Anterior cingulate cortex (tissue), 58 donors: ENCODE data around the gene SLC35F6.
A peak's percentile ranks its signal among the peaks of the same experiment; 100 is the strongest.
"Not testable (repeated sequence)": the region's sequence is repeated elsewhere in the genome, so short reads cannot be mapped to it uniquely, and the experiment has no call there.

ENCODE experiments used
- DNase-seq, 58 donors: peaks; one replicate each; lab custom pipeline; 2025; lab: John Stamatoyannopoulos, UW

Gene SLC35F6

GRCh38 chr2:26730549-26731344 is 33.3 kb upstream of the SLC35F6 start:
- DNase-seq, result no peak

DNA sequence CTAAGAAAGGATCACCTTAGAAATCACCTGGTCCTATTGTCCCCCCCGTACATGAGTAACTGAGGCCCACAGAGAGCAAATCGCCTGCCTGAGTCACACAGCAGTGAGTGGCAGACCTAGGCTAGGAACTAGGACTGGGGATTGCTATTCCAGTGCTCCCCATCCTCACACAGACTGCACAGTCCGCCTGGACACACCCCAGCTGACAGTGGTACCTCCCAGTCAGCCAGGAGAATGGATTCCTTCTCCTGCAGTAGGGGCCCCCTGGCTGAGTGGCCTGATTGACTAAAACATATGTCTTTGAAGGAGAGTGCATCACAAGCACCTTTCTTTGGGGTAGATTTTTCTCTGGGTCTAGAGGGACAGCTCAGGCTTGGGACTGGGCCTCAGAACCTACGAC is 32.4 kb upstream of the SLC35F6 start:
- DNase-seq, result no peak

DNA sequence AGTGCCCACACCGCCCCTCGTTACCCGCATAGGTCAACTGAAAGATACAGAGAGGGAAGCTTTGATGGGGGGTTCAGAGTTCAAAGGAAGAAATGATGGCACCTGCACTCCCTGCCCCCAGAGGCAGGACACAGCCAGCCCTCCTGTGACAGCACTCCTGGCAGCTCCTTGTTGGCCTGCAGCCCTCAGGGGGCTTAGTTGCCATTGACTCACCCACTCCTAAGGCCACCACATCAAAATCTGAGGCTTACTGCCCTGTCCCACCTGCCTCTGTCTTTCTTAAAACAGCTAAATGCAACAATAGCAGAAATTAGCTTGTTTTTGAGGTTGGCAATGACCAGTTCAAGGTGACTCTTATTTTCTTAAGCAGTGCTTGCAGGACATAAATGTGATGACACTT is 31.6 kb upstream of the SLC35F6 start:
- no peak for DNase-seq

- no peak for DNase-seq
Observed at GRCh38 chr2:26733413-26733812, 30.7 kb upstream of the SLC35F6 start.

- no peak for DNase-seq
Observed at GRCh38 chr2:26735097-26735496, 29.0 kb upstream of the SLC35F6 start.

GRCh38 chr2:26735883-26736588 is 28.0 kb upstream of the SLC35F6 start:
- peak in 15 of 58 donors; percentile 6 to 52 (median 24) for DNase-seq

- DNase-seq, result no peak
Observed at GRCh38 chr2:26737221-26737620, 26.9 kb upstream of the SLC35F6 start.

GRCh38 chr2:26738481-26738880 is 25.6 kb upstream of the SLC35F6 start:
- DNase-seq, result no peak

DNA sequence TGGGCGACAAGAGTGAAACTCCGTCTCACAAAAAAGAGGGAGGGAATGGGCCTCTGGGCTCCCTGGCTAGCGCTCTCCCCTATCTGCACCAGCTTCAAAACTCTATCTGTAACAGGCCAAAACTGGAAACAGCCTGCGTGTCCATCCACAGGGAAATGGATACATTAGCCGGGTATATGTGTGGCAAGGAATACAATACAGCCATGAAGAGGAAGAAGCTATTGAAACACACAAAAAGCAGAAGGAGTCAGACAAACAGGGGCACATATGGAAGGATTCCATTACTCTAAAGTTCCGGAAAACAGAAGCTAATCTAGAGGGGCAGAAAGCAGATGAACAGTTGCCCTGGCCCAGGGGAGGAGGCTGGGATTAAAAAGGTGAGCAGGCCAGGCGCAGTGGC is 24.6 kb upstream of the SLC35F6 start:
- DNase-seq, result no peak

- DNase-seq, result no peak
Observed at GRCh38 chr2:26740346-26740745, 23.7 kb upstream of the SLC35F6 start.

- DNase-seq, result no peak
Observed at GRCh38 chr2:26740890-26741302, 23.2 kb upstream of the SLC35F6 start.

DNA sequence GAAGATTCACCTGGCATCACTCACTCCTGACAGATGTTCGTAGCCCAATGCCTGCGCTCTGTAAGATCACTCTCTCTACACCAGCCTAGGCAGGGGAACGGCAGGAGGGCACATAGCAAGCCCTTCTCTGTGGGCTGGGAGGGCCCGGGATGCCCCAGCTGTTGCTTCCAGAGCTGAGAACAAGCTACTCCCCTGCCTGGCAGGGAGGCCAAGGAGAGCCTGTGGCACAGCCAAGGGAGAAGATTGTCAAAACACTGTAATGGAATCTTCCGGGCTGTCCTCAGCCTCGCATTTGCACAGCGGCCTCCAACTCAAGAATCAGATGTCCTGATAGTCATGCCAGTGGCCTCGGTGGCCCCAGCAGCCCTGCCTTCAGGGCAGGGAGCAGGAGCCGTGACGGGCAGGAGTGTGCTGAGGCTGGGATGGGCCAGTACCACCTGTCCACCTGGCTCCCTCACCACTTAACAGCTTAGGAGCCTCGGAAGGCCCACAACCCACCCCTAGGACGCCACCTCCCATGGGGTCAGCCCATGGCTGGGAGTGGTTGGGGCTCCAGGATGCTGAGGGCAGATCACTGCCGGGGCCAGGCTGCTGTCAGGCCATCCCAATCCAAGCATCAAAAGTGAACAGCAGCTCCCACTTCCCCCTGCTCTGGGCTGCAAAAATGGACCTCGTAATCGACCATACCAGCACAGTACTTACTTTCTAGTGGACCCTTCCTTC is 21.9 kb upstream of the SLC35F6 start:
- no peak for DNase-seq

DNA sequence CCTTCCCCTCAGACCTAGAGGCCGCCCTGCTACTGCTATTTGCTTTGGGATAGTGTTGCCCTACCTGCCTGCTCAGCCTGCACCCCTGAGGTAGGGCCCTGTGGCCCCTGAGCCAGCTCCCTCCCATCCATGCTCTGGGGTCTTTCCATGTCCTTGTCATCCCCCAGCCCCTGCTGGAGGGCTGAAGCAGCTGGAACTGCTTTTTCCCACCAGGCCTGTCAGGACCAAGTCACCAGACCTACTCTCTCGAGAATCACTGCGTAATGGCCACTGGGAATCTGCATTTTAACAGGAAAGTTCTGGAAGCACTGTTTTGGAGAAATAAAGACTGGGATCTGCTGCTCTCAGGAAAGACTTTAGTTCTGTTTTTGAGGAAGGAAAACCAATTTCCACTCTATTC is 20.2 kb upstream of the SLC35F6 start:
- no peak for DNase-seq

- no peak for DNase-seq
Observed at GRCh38 chr2:26744953-26745352, 19.1 kb upstream of the SLC35F6 start.

DNA sequence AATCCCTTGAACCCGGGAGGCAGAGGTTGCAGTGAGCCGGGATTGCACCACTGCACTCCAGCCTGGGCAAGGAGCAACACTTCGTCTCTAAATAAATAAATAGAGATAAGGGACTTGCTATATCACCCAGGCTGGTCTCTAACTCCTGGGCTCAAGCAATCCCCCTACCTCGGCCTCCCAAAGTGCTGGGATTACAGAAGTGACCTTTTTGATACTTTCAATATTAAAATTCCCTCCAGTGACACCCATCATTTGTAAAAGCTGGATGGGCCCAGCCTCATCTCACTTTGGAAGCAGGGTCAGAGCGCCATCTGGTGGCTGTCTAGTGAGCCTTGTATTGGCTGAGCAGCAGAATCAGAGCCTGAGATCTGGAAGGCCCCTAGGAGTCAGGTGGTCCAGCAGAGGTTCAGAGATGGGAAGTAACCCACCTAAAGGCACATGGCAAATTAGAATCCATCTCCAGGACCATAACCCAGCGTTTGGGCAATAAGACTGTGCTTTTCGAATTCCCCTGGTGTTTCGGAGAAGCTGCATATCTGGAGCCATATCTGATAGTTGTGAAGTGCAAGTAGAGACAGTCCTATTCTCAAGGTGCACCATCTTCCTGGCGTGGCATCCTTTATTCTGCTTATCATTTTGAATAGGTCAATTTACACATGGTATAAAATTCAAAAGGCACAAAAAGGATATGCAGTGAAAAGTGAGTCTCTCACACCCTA is 18.3 kb upstream of the SLC35F6 start:
- peak in 56 of 58 donors; percentile 20 to 97 (median 63) for DNase-seq

- no peak for DNase-seq
Observed at GRCh38 chr2:26746934-26747333, 17.1 kb upstream of the SLC35F6 start.

- DNase-seq, result not testable (repeated sequence)
Observed at GRCh38 chr2:26749787-26750420, 14.2 kb upstream of the SLC35F6 start.

GRCh38 chr2:26750467-26750866 is 13.6 kb upstream of the SLC35F6 start:
- DNase-seq, result not testable (repeated sequence)

GRCh38 chr2:26752656-26753055 is 11.4 kb upstream of the SLC35F6 start:
- DNase-seq, result no peak

GRCh38 chr2:26754539-26754938 is 9.5 kb upstream of the SLC35F6 start:
- DNase-seq, result no peak
